GM13977 (cell line): ENCODE measurements around the gene TEAD2.
"Not testable (repeated sequence)": the region's sequence is repeated elsewhere in the genome, so short reads cannot be mapped to it uniquely, and the experiment has no call there.

Source experiments
- DNase-seq: peaks from one replicate; pipeline ENCODE4 v3.0.0; 2012; ENCODE audit warnings: low spot score
- CTCF ChIP-seq: IDR thresholded peaks from 2 replicates; pipeline ENCODE4 v1.5.1; 2012; ENCODE audit warnings: mild to moderate bottlenecking, control low read depth; ENCODE audit not compliant: insufficient read depth; ENCODE audit errors: extremely low read depth, missing control alignments
- in situ Hi-C: fragments of 300-500 bp; cut with MboI; formaldehyde crosslinking; loops from one replicate; pipeline ENCODE4 v1.12.0; 2022; ENCODE audit warnings: low sequenced_read_pairs, low pct_unique_long_range_greater_than_20kb, mixed read lengths, inconsistent platforms; ENCODE audit not compliant: unreplicated experiment

TEAD2 gene

GRCh38 chr19:49336482-49337266 is 25.5 kb downstream of the TEAD2 start:
- TF ChIP-seq CTCF: no peak
- DNase-seq: no peak
- in situ Hi-C loops: no loop called here

GRCh38 chr19:49335784-49336481 is 26.3 kb downstream of the TEAD2 start:
- in situ Hi-C loops: no loop called here
- TF ChIP-seq CTCF: no peak
- DNase-seq: peak; percentile 84

GRCh38 chr19:49335071-49335783 is 27.0 kb downstream of the TEAD2 start, which contains the start of gene CD37:
Gene CD37 (plus strand): TSS chr19:49335406. CDS start chr19:49335541, 135 bp downstream.
- peak; percentile 76 for DNase-seq
- TF ChIP-seq CTCF: no peak
- in situ Hi-C loops: no loop called here

- in situ Hi-C loops: no loop called here
Measured at GRCh38 chr19:49333811-49334288, 28.4 kb downstream of the TEAD2 start.

GRCh38 chr19:49333418-49333805 is 28.8 kb downstream of the TEAD2 start:
- no peak for TF ChIP-seq CTCF
- no peak for DNase-seq
- in situ Hi-C loops: no loop called here

More at GRCh38 chr19:49333811-49334288, 28.4 kb downstream of the TEAD2 start:
- DNase-seq: peak; percentile 69
- TF ChIP-seq CTCF: no peak

GRCh38 chr19:49332691-49333417 is 29.4 kb downstream of the TEAD2 start:
- DNase-seq, in situ Hi-C loops: not testable (repeated sequence)
